Gastroesophageal sphincter (tissue), 2 donors: ENCODE measurements around the gene C2CD5.

ENCODE experiments used
- EP300 ChIP-seq: sonication (generic); formaldehyde crosslinking; IDR thresholded peaks from one replicate; pipeline ENCODE4 v1.6.1; 2017; ENCODE audit warnings: antibody characterized with exemption, mild to moderate bottlenecking
- POLR2A ChIP-seq, 2 donors: fragments of 450-650 bp; IDR thresholded peaks; one replicate each; pipeline ENCODE4 v1.6.1; 2017; ENCODE audit warnings: antibody characterized with exemption in 2 of 2, mild to moderate bottlenecking in 2 of 2, moderate library complexity in 1 of 2
- POLR2AphosphoS5 ChIP-seq: sonication (generic); formaldehyde crosslinking; IDR thresholded peaks from one replicate; pipeline ENCODE4 v1.6.1; 2017; ENCODE audit warnings: antibody characterized with exemption

DNA sequence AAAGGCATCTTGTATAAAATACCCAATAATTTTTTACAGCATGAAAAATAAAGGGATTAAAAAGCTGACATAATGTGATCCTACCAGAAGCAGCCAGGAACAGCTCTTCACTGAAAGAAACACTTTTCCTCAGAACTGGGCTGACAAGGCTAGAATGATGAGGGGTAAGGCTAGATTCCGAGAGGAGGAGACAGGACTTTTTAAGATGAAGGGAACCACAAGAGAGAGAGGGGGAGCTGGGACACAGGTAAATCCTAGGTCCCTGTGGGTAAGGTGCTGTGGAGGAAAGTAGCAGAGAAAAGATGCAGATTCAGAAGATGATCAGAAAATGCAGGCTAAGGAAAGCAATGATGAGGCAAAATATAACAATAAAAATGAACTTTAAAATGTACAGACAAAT, 29.5 kb downstream of the C2CD5 start:
- no peak for TF ChIP-seq EP300
- no peak for TF ChIP-seq POLR2A (IDR thresholded peaks at IDR 0.05)
- TF ChIP-seq POLR2AphosphoS5: no peak
